SU-DHL-6 (cell line): ENCODE results near the gene TNFRSF11A.

Experiments
- H2AFZ ChIP-seq: fragments of 200-600 bp; sonication (generic); 2 replicates; pipeline ENCODE4 v1.6.1; 2014; ENCODE audit warnings: low read depth, mild to moderate bottlenecking, moderate library complexity, mixed read lengths, antibody characterized with exemption, low read length; ENCODE audit not compliant: severe bottlenecking
- H3F3A ChIP-seq: fragments of 200-600 bp; shearing (Covaris generic); 2 replicates; pipeline ENCODE4 v1.6.0; 2016; ENCODE audit warnings: antibody characterized with exemption, mild to moderate bottlenecking; ENCODE audit not compliant: insufficient read depth
- H3K27ac ChIP-seq: fragments of 200-600 bp; sonication (generic); 2 replicates; pipeline ENCODE4 v1.5.1; 2016; ENCODE audit warnings: low read depth, mild to moderate bottlenecking, low read length, moderate library complexity, mixed read lengths
- H3K27me3 ChIP-seq: fragments of 200-600 bp; sonication (generic), shearing (Covaris generic); 2 replicates; pipeline ENCODE4 v1.6.0; 2014; ENCODE audit warnings: mild to moderate bottlenecking, low read length
- H3K36me3 ChIP-seq: fragments of 200-600 bp; sonication (generic); 2 replicates; pipeline ENCODE4 v1.6.1; 2014; ENCODE audit warnings: mild to moderate bottlenecking, low read length, mixed read lengths
- H3K4me2 ChIP-seq: fragments of 300-600, 200-600 bp; shearing (Covaris generic), sonication (generic); 2 replicates; pipeline ENCODE4 v1.6.0; 2014; ENCODE audit warnings: low read length, low read depth, mild to moderate bottlenecking; ENCODE audit not compliant: poor library complexity, severe bottlenecking
- H3K4me3 ChIP-seq: fragments of 200-600 bp; sonication (generic); 2 replicates; pipeline ENCODE4 v1.5.1; 2014; ENCODE audit warnings: antibody characterized with exemption, low read length, mild to moderate bottlenecking, mixed read lengths; ENCODE audit not compliant: insufficient read depth, poor library complexity, severe bottlenecking
- H3K79me2 ChIP-seq: fragments of 200-600 bp; sonication (generic); 2 replicates; pipeline ENCODE4 v1.6.1; 2014; ENCODE audit warnings: mild to moderate bottlenecking, low read length, moderate library complexity; ENCODE audit not compliant: insufficient read depth
- H3K9ac ChIP-seq: fragments of 200-600 bp; sonication (generic); 2 replicates; pipeline ENCODE4 v1.7.0; 2014; ENCODE audit warnings: mild to moderate bottlenecking, low read length
- H3K9me2 ChIP-seq: fragments of 200-600 bp; sonication (generic); replicated peaks from 2 replicates; pipeline ENCODE4 v1.6.1; 2014; ENCODE audit warnings: low read length; ENCODE audit not compliant: insufficient read depth
- H3K9me3 ChIP-seq: fragments of 200-600 bp; sonication (generic); 2 replicates; pipeline ENCODE4 v1.6.1; 2014; ENCODE audit warnings: low read length, mixed read lengths; ENCODE audit not compliant: insufficient read depth
- H4K20me1 ChIP-seq: fragments of 200-600 bp; sonication (generic); 2 replicates; pipeline ENCODE4 v1.6.1; 2014; ENCODE audit warnings: low read depth, mild to moderate bottlenecking, antibody characterized with exemption, low read length, moderate library complexity, mixed read lengths
- CTCF ChIP-seq: fragments of 200-600 bp; sonication (generic); IDR thresholded peaks from one replicate; pipeline ENCODE4 v1.5.1; 2017; ENCODE audit warnings: antibody characterized with exemption, mild to moderate bottlenecking, low read length, moderate library complexity; ENCODE audit not compliant: insufficient read depth, poor library complexity, severe bottlenecking
- EZH2phosphoT487 ChIP-seq: fragments of 200-600 bp; sonication (generic), shearing (Covaris generic); conservative IDR thresholded peaks from 2 replicates; pipeline ENCODE4 v1.6.1; 2018; ENCODE audit warnings: mild to moderate bottlenecking, antibody characterized with exemption, low read length, moderate library complexity, mixed read lengths

TNFRSF11A gene

GRCh38 chr18:62284637-62285036, 40.5 kb upstream of the TNFRSF11A start:
- H3K27me3 ChIP-seq, result no peaks in the 10 kb centered on the region
- peaks cover 65% of the 10 kb centered on the region for H3K36me3 ChIP-seq

GRCh38 chr18:62285281-62285680, 39.8 kb upstream of the TNFRSF11A start:
- no peak for TF ChIP-seq CTCF
- TF ChIP-seq EZH2phosphoT487, result no peak
- H2AFZ ChIP-seq, result no peak overlapping the region
- H3K4me2 ChIP-seq, result no peak overlapping the region
- H3K36me3 ChIP-seq, result peaks cover 60% of the 10 kb centered on the region
- no peaks in the 10 kb centered on the region for H3K9me2 ChIP-seq
- H3K9me3 ChIP-seq, result no peaks in the 10 kb centered on the region
- H3K27me3 ChIP-seq, result no peaks in the 10 kb centered on the region
- H4K20me1 ChIP-seq, result no peaks in the 10 kb centered on the region
- H3K79me2 ChIP-seq, result no peaks in the 10 kb centered on the region
- H3K4me3 ChIP-seq, result no peak overlapping the region
- peaks cover 11% of the 10 kb centered on the region; the same call in 1 of the 2 replicates for H3F3A ChIP-seq
- no peak overlapping the region for H3K27ac ChIP-seq
- no peak overlapping the region for H3K9ac ChIP-seq

More at GRCh38 chr18:62284637-62285036, 40.5 kb upstream of the TNFRSF11A start:
- H3K79me2 ChIP-seq, result no peaks in the 10 kb centered on the region
- no peak overlapping the region for H3K9ac ChIP-seq
- H3K27ac ChIP-seq, result no peak overlapping the region
- H2AFZ ChIP-seq, result no peak overlapping the region
- no peak overlapping the region for H3K4me2 ChIP-seq
- no peaks in the 10 kb centered on the region for H4K20me1 ChIP-seq
- no peaks in the 10 kb centered on the region for H3K9me2 ChIP-seq
- TF ChIP-seq CTCF, result no peak
- TF ChIP-seq EZH2phosphoT487, result no peak
- peaks cover 11% of the 10 kb centered on the region; the same call in 1 of the 2 replicates for H3F3A ChIP-seq
- H3K4me3 ChIP-seq, result no peak overlapping the region
- no peaks in the 10 kb centered on the region for H3K9me3 ChIP-seq

GRCh38 chr18:62287781-62288664, 37.1 kb upstream of the TNFRSF11A start:
- Histone ChIP-seq H4K20me1 (no peaks in the 10 kb centered on the region), H3F3A (peaks cover 11% of the 10 kb centered on the region; the same call in 1 of the 2 replicates), H3K4me3 (no peak overlapping the region), H3K9ac (no peak overlapping the region), H3K27ac (no peak overlapping the region), H2AFZ (no peak overlapping the region), H3K36me3 (peaks cover 66% of the 10 kb centered on the region), H3K27me3 (no peaks in the 10 kb centered on the region), H3K9me3 (no peaks in the 10 kb centered on the region), H3K9me2 (no peaks in the 10 kb centered on the region), H3K4me2 (no peak overlapping the region), H3K79me2 (no peaks in the 10 kb centered on the region)
- TF ChIP-seq EZH2phosphoT487, result no peak
- no peak for TF ChIP-seq CTCF
